Measurements from ENCODE around the gene AFAP1. TPM values are rescaled to one million over a fixed set of nuclear protein-coding genes. Genes with fewer than 3 reads are reported as not detected.

The AFAP1 gene
- polyA plus RNA-seq, 2 donors, result 2.0 to 4.0 TPM

DNA sequence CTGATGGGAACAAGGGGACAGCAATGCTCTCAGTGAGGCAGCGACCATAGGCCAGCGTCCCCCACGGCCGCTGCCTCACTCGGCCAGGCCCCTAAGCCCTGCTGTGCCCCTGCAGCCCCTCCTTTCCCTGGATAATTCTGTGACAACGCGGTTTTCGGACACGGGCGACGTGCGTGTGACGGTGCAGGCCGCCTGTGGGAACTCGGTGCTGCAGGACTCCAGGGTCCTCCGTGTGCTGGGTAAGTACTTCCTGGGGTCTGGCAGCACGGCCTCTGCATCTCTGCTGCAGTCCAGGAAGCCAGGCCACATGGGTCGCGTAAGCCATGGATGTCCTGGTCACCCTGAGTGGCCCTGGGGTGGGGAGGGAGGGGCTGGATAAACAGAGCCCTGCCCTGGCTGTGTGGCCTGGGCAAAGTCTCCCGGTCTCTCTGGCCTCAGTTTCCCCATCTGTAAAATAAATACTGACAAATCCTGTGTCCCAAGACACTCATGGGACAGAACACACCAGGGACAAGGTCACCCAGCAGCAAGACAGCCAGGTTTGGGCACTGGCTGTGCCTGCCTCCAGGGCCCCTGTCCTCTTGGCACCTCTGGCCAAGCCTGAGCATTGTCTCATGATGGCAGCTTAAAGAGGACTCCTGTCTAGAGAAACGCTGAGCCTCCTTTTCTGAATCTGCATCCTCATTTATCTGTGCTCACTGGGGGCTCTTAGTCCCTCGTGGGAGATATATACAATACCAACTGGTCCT is 212.8 kb downstream of the AFAP1 start:
- Histone ChIP-seq H3K27me3 (ENCODE audit: control insufficient read depth in 1 of 2, insufficient read depth in 2 of 2, low read length in 2 of 2) (no peaks in the 10 kb centered on the region), H3K9me3 (ENCODE audit: control insufficient read depth in 2 of 2, insufficient read depth in 1 of 2, low read depth in 1 of 2, low read length in 1 of 2) (no peaks in the 10 kb centered on the region), H3K4me1 (ENCODE audit: control insufficient read depth in 2 of 2, insufficient read depth in 2 of 2, low read length in 1 of 2) (no peaks in the 10 kb centered on the region), H3K27ac (ENCODE audit: low read depth in 2 of 2, low read length in 1 of 2) (no peak overlapping the region), H3K4me3 (ENCODE audit: low read depth in 1 of 2, low read length in 2 of 2) (no peak overlapping the region), H3K36me3 (ENCODE audit: control insufficient read depth in 2 of 2, insufficient read depth in 2 of 2, low read length in 1 of 2) (no peaks in the 10 kb centered on the region)
- 81 to 85% methylated on average over 22 of the region's 22 CpGs for WGBS, 2 donors

DNA sequence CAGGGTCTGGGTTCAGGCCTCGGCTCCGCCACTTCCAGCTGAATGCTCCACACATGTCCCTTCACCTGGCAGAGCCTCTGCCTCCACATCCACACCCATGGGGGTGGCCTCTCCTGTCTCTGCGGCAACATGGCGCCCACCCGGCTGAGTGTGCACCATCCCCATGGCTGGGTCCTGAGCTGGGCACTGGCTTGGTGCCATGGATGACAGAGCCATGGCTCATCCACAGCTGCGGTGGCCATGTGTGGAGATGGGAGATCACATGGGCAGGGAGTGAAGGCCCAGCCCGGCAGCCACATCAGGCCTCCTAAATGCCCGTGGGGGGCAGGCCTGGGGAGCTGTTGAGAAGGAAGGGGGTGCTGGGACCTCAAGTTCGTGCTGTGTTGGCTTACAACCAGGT is 213.7 kb downstream of the AFAP1 start:
- Histone ChIP-seq H3K4me3 (ENCODE audit: low read depth in 1 of 2, low read length in 2 of 2) (no peak overlapping the region), H3K4me1 (ENCODE audit: control insufficient read depth in 2 of 2, insufficient read depth in 2 of 2, low read length in 1 of 2) (no peaks in the 10 kb centered on the region), H3K27me3 (ENCODE audit: control insufficient read depth in 1 of 2, insufficient read depth in 2 of 2, low read length in 2 of 2) (no peaks in the 10 kb centered on the region), H3K36me3 (ENCODE audit: control insufficient read depth in 2 of 2, insufficient read depth in 2 of 2, low read length in 1 of 2) (no peaks in the 10 kb centered on the region), H3K9me3 (ENCODE audit: control insufficient read depth in 2 of 2, insufficient read depth in 1 of 2, low read depth in 1 of 2, low read length in 1 of 2) (no peaks in the 10 kb centered on the region), H3K27ac (ENCODE audit: low read depth in 2 of 2, low read length in 1 of 2) (no peak overlapping the region)
- 86 to 87% methylated on average over 9 of the region's 9 CpGs for WGBS, 2 donors

DNA sequence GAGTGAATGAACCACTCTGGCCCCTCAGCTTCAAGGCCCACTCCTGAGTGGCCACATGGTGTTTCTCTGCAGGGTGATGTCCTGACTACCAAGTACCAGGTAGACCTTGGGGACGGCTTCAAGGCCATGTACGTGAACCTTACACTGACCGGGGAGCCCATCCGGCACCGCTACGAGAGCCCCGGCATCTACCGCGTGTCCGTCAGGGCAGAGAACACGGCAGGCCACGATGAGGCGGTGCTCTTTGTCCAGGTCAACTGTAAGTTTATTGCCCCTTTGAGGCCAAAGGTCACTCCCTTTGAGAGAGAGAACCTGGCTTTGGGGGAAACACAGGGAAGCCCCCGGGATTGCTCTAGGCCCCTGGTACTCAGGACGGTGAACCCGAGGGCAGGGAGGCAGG is 216.0 kb downstream of the AFAP1 start:
- no peaks in the 10 kb centered on the region for H3K9me3 ChIP-seq (ENCODE audit: control insufficient read depth in 2 of 2, insufficient read depth in 1 of 2, low read depth in 1 of 2, low read length in 1 of 2)
- no peaks in the 10 kb centered on the region for H3K27me3 ChIP-seq (ENCODE audit: control insufficient read depth in 1 of 2, insufficient read depth in 2 of 2, low read length in 2 of 2)
- no peak overlapping the region for H3K4me3 ChIP-seq (ENCODE audit: low read depth in 1 of 2, low read length in 2 of 2)
- no peak overlapping the region for H3K27ac ChIP-seq (ENCODE audit: low read depth in 2 of 2, low read length in 1 of 2)
- H3K4me1 ChIP-seq (ENCODE audit: control insufficient read depth in 2 of 2, insufficient read depth in 2 of 2, low read length in 1 of 2), result no peaks in the 10 kb centered on the region
- H3K36me3 ChIP-seq (ENCODE audit: control insufficient read depth in 2 of 2, insufficient read depth in 2 of 2, low read length in 1 of 2), result no peaks in the 10 kb centered on the region
- WGBS, 2 donors, result 97% methylated on average over 16 of the region's 16 CpGs

DNA sequence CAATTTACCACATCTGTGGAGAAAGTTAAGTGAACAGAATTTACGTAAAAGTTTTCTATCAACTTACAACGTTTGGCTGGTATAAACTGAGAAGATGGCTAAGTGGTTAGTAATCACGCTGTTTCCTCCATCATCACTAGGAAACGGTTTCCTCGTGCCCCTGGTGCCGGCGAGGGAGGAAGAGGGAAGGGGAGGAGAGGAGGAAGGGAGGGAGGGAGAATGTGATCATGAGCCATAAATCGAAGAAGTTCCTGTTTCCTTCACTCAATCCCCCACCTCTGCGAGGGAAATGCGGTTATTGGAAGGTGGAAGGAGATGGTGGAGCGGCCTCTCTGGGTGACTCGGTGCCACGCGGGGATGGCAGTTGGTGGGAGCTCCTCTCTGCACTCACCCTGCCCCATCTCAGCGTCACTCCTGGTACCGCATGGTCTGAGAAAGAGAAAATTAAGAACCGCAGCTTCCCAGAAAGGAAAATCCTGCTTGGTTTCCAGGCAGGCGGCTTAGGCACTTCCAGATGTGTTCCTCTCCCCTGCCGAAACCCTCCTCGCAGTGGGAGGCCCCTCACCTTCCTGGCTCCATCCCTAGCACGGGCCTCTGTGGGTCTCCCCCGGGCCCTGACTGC is 216.8 kb downstream of the AFAP1 start:
- 68 to 80% methylated on average over 22 of the region's 22 CpGs for WGBS, 2 donors
- peaks cover 0 to under 1% of the 10 kb centered on the region in 2 donors for H3K36me3 ChIP-seq (ENCODE audit: control insufficient read depth in 2 of 2, insufficient read depth in 2 of 2, low read length in 1 of 2)
- H3K9me3 ChIP-seq (ENCODE audit: control insufficient read depth in 2 of 2, insufficient read depth in 1 of 2, low read depth in 1 of 2, low read length in 1 of 2), result no peaks in the 10 kb centered on the region
- no peak overlapping the region for H3K4me3 ChIP-seq (ENCODE audit: low read depth in 1 of 2, low read length in 2 of 2)
- no peaks in the 10 kb centered on the region for H3K27me3 ChIP-seq (ENCODE audit: control insufficient read depth in 1 of 2, insufficient read depth in 2 of 2, low read length in 2 of 2)
- no peak overlapping the region for H3K27ac ChIP-seq (ENCODE audit: low read depth in 2 of 2, low read length in 1 of 2)
- H3K4me1 ChIP-seq (ENCODE audit: control insufficient read depth in 2 of 2, insufficient read depth in 2 of 2, low read length in 1 of 2), result no peaks in the 10 kb centered on the region

DNA sequence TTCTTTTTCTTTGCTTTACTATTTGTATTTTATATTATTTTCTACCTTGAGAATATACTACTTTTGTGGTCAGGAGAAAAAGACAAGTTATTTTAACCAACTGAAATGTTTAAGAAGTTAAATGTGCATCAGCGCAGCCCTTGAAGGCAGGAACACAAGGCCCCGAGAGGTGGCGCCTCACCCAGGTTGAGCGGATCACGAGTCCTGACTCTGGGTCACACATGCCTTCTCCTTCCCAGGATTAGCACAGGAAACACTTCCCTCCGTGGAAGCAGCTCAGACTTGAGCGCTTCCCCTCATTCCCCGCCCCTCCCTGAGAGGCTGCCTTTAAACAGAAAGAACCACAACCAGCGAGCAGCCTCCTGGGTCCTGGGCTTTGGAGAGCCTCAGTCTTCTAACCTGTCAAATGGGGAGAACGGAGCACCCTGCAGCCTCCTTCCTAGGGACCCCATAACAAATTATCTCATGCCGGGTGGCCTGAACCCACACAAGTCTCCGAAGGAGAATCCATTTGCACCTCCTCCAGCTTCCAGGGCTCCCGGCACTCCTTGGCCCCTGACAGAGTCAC is 217.6 kb downstream of the AFAP1 start:
- Histone ChIP-seq H3K9me3 (ENCODE audit: control insufficient read depth in 2 of 2, insufficient read depth in 1 of 2, low read depth in 1 of 2, low read length in 1 of 2) (no peaks in the 10 kb centered on the region), H3K36me3 (ENCODE audit: control insufficient read depth in 2 of 2, insufficient read depth in 2 of 2, low read length in 1 of 2) (peaks cover 0 to 2% of the 10 kb centered on the region in 2 donors), H3K27ac (ENCODE audit: low read depth in 2 of 2, low read length in 1 of 2) (no peak overlapping the region), H3K27me3 (ENCODE audit: control insufficient read depth in 1 of 2, insufficient read depth in 2 of 2, low read length in 2 of 2) (no peaks in the 10 kb centered on the region), H3K4me1 (ENCODE audit: control insufficient read depth in 2 of 2, insufficient read depth in 2 of 2, low read length in 1 of 2) (no peaks in the 10 kb centered on the region), H3K4me3 (ENCODE audit: low read depth in 1 of 2, low read length in 2 of 2) (no peak overlapping the region)
- 73 to 82% methylated on average over 13 of the region's 13 CpGs for WGBS, 2 donors

DNA sequence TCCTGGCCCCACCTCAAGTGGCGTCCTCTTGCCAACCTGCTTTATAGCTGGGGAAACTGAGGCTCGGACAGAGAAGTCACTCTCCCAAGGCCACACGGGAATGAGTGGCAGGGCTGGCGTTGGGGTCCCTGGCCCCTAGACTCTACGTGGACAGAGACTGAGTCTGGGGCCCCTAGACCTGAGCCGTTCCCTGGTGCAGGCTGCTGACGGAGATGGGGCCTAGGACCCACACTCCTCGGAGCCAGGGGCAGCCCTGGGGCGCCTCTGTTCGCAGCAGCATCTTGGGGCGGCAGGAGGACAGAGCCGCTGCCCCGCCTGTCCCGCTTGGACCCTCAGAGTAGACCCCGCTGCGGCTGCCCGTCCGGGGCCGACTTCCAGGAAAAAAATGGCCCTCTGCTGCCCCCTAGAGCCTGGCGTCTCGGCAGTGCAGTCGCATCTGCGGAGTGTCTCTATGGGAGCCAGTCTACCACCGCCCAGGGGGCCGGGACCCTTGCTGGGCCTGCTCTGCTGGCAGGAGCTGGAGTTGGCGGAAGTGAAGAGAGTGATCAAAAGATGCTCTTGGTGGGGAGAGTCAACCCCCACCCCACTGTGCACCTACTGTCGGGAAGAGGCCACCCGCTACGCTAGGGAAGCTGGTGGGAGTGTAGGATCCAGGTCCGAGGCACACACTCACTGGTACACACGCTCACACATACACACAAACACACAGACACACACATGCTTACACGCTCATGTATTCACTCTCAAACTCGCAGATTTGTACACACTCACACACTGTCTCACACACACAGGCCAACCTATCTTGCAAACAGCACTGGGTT is 220.1 kb downstream of the AFAP1 start:
- WGBS, 2 donors, result 25 to 26% methylated on average over 32 to 33 of the region's 33 CpGs
- Histone ChIP-seq H3K9me3 (ENCODE audit: control insufficient read depth in 2 of 2, insufficient read depth in 1 of 2, low read depth in 1 of 2, low read length in 1 of 2) (no peaks in the 10 kb centered on the region), H3K27me3 (ENCODE audit: control insufficient read depth in 1 of 2, insufficient read depth in 2 of 2, low read length in 2 of 2) (no peaks in the 10 kb centered on the region), H3K27ac (ENCODE audit: low read depth in 2 of 2, low read length in 1 of 2) (no peak overlapping the region), H3K4me1 (ENCODE audit: control insufficient read depth in 2 of 2, insufficient read depth in 2 of 2, low read length in 1 of 2) (no peaks in the 10 kb centered on the region), H3K36me3 (ENCODE audit: control insufficient read depth in 2 of 2, insufficient read depth in 2 of 2, low read length in 1 of 2) (peaks cover 0 to 4% of the 10 kb centered on the region in 2 donors), H3K4me3 (ENCODE audit: low read depth in 1 of 2, low read length in 2 of 2) (no peak overlapping the region)

DNA sequence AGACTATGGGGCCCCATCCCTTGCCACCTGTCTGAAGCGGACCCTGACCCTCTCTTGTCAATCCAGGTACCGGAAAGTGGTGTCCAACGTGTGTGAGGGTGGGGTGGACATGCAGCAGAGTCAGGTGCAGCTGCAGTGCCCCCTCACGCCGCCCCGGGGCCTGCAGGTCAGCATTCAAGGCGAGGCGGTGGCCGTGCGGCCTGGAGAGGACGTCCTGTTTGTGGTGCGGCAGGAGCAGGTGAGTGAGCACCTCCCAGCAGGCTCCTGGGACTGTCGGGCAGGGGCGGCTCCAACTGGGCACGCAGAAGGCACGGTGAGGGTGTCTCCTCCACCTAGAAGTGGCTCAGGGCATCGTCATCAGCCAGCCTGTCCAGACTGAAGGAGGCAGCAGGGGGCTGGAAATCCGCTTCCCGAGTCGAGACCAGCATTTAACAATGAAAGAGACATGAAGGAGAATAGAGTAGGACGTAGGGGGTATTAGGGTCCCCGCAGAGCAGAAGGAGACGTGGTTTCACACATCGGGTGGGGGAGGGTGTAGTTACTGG is 221.6 kb downstream of the AFAP1 start:
- 76 to 81% methylated on average over 24 of the region's 24 CpGs for WGBS, 2 donors
- Histone ChIP-seq H3K4me3 (ENCODE audit: low read depth in 1 of 2, low read length in 2 of 2) (no peak overlapping the region), H3K4me1 (ENCODE audit: control insufficient read depth in 2 of 2, insufficient read depth in 2 of 2, low read length in 1 of 2) (no peaks in the 10 kb centered on the region), H3K36me3 (ENCODE audit: control insufficient read depth in 2 of 2, insufficient read depth in 2 of 2, low read length in 1 of 2) (peaks cover 0 to 5% of the 10 kb centered on the region in 2 donors), H3K9me3 (ENCODE audit: control insufficient read depth in 2 of 2, insufficient read depth in 1 of 2, low read depth in 1 of 2, low read length in 1 of 2) (peaks cover 0 to 7% of the 10 kb centered on the region in 2 donors), H3K27me3 (ENCODE audit: control insufficient read depth in 1 of 2, insufficient read depth in 2 of 2, low read length in 2 of 2) (no peaks in the 10 kb centered on the region), H3K27ac (ENCODE audit: low read depth in 2 of 2, low read length in 1 of 2) (no peak overlapping the region)

DNA sequence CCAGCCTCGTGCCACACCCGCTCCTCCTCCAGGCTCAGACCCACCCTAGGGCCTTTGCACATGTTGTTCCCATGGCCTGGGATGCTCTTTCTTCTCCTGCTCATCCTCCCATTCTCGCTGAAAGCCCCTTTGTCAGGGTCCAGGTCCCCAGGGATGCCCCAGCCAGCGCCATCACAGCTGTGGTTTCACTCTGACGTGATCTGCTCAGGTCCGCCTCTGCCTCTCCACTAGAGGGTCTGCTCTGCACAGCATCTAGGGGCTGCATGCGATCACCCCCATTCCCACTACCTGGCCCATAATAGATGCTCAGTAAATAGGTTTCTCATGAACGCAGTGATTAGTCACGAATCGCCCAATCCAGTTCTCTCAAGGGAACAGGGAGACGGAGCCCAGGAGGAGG is 222.5 kb downstream of the AFAP1 start:
- no peak overlapping the region for H3K4me3 ChIP-seq (ENCODE audit: low read depth in 1 of 2, low read length in 2 of 2)

DNA sequence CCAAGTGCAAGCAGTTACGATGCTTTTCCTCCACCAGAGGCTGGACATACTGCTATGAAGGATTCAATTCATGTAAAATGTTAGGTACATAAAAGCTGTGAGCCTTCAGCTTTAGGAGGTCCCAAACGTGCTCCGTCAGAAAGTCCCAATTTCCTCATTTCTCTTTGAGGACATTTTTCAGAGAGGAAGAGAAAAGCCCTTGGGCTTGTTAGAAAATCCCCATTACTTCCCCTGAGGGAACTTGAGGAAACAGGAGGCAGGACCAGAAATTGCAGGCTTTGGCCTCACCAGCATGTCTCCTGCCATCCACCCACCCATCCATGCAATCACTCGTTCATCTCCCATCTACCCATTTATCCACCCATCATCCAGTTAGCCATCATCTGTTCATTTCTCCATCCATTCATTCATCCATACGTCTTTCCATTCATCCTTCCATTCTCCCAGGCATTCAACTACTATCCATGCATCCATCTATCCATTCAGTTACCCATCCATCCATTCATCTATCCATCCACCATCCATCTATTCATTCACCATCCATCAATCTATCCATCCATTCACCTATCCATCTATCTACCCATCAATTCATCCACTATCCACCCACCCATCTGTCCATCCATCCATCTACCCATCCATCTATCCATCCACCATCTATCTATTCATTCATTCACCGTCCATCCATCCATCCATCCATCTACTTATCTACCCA is 223.5 kb downstream of the AFAP1 start:
- no peak overlapping the region for H3K4me3 ChIP-seq (ENCODE audit: low read depth in 1 of 2, low read length in 2 of 2)
- peaks cover 0 to 7% of the 10 kb centered on the region in 2 donors for H3K9me3 ChIP-seq (ENCODE audit: control insufficient read depth in 2 of 2, insufficient read depth in 1 of 2, low read depth in 1 of 2, low read length in 1 of 2)
- H3K27ac ChIP-seq (ENCODE audit: low read depth in 2 of 2, low read length in 1 of 2), result no peak overlapping the region
- 70 to 78% methylated on average over 6 of the region's 6 CpGs for WGBS, 2 donors
- H3K36me3 ChIP-seq (ENCODE audit: control insufficient read depth in 2 of 2, insufficient read depth in 2 of 2, low read length in 1 of 2), result peaks cover 0 to 5% of the 10 kb centered on the region in 2 donors
- H3K4me1 ChIP-seq (ENCODE audit: control insufficient read depth in 2 of 2, insufficient read depth in 2 of 2, low read length in 1 of 2), result no peaks in the 10 kb centered on the region
- H3K27me3 ChIP-seq (ENCODE audit: control insufficient read depth in 1 of 2, insufficient read depth in 2 of 2, low read length in 2 of 2), result no peaks in the 10 kb centered on the region

More for the DNA sequence above, 222.5 kb downstream of the AFAP1 start:
- Histone ChIP-seq H3K4me1 (ENCODE audit: control insufficient read depth in 2 of 2, insufficient read depth in 2 of 2, low read length in 1 of 2) (no peaks in the 10 kb centered on the region), H3K36me3 (ENCODE audit: control insufficient read depth in 2 of 2, insufficient read depth in 2 of 2, low read length in 1 of 2) (peaks cover 0 to 5% of the 10 kb centered on the region in 2 donors), H3K27ac (ENCODE audit: low read depth in 2 of 2, low read length in 1 of 2) (no peak overlapping the region), H3K9me3 (ENCODE audit: control insufficient read depth in 2 of 2, insufficient read depth in 1 of 2, low read depth in 1 of 2, low read length in 1 of 2) (peaks cover 0 to 7% of the 10 kb centered on the region in 2 donors), H3K27me3 (ENCODE audit: control insufficient read depth in 1 of 2, insufficient read depth in 2 of 2, low read length in 2 of 2) (no peaks in the 10 kb centered on the region)
- WGBS, 2 donors, result 86 to 90% methylated on average over 11 of the region's 11 CpGs
